T-helper 17 cell (primary cell): Measurements from ENCODE around the gene ATN1. TPM values are rescaled to one million over a fixed set of nuclear protein-coding genes. Genes with fewer than 3 reads are reported as not detected.

ENCODE experiments used
- ATAC-seq: fragments of 150-1000 bp; cut with Tn5 transposase; 2 replicates; pipeline ENCODE4 v1.10.0; 2021; ENCODE audit warnings: mild to moderate bottlenecking, moderate library complexity
- DNase-seq, 3 donors: peaks; one replicate each; pipeline versions ENCODE4 v3.0.0 to v3.0.0-alpha.2; 2020 to 2021
- H3K9me3 ChIP-seq: one replicate; pipeline ENCODE4 v1.7.0; 2013; ENCODE audit warnings: low read length, mild to moderate bottlenecking; ENCODE audit not compliant: control insufficient read depth, poor library complexity, severe bottlenecking
- H3K27ac Mint-ChIP-seq: one replicate; pipeline ENCODE4 v1.8.0; 2022; ENCODE audit warnings: mild to moderate bottlenecking, moderate library complexity, mixed read lengths
- H3K27me3 Mint-ChIP-seq: one replicate; pipeline ENCODE4 v1.8.0; 2022; ENCODE audit warnings: mixed read lengths
- H3K36me3 Mint-ChIP-seq: one replicate; pipeline ENCODE4 v1.8.0; 2022; ENCODE audit warnings: low read depth, mixed read lengths
- H3K4me1 Mint-ChIP-seq: one replicate; pipeline ENCODE4 v1.8.0; 2022; ENCODE audit warnings: mild to moderate bottlenecking, mixed read lengths
- H3K4me3 Mint-ChIP-seq: one replicate; pipeline ENCODE4 v1.8.0; 2022; ENCODE audit warnings: mild to moderate bottlenecking, moderate library complexity, mixed read lengths
- total RNA-seq, 4 donors: library from RNA in 2 of 4; stranded (reverse) in 2 of 4; gene quantifications; one replicate each; pipeline ENCODE4 v1.2.3 and lab custom pipeline; 2022 to 2026

ATN1 gene
- total RNA-seq, 2 donors from 2014 or later: 24.1 to 28.9 TPM

GRCh38 chr12:6938353-6939190, 10.8 kb downstream of the ATN1 start:
- no peak for DNase-seq
- H3K4me1 Mint-ChIP-seq: peaks cover 29% of the 10 kb centered on the region
- no peaks in the 10 kb centered on the region for H3K9me3 ChIP-seq
- H3K27ac Mint-ChIP-seq: peak overlapping the region; percentile 91
- H3K27me3 Mint-ChIP-seq: no peaks in the 10 kb centered on the region
- H3K36me3 Mint-ChIP-seq: peaks cover 2% of the 10 kb centered on the region
- H3K4me3 Mint-ChIP-seq: no peak overlapping the region
- no peak for ATAC-seq

DNA sequence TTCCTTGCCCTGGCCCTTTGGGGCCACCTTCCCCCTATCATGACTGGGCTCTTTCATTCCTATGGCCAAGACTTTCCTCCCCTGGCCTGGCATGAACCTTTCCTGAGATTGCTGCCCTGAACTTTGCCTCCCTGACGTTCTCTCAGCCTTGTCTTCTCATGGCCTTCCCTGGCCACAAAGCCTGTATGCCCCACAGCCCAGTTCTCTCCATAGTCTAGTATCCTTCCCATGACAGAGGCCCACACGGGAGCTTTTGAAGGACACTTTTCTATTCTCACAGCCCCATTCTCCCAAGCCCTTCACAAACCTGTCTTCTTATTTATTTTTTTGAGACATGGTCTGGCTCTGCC, 11.4 kb downstream of the ATN1 start:
- Mint-ChIP-seq H3K27ac (peak overlapping the region; percentile 91), H3K27me3 (no peaks in the 10 kb centered on the region), H3K4me1 (peaks cover 32% of the 10 kb centered on the region), H3K4me3 (no peak overlapping the region), H3K36me3 (peaks cover 2% of the 10 kb centered on the region)
- no peaks in the 10 kb centered on the region for H3K9me3 ChIP-seq
- ATAC-seq (no peak), DNase-seq (no peak)

GRCh38 chr12:6941267-6941666, 13.5 kb downstream of the ATN1 start:
- Mint-ChIP-seq H3K4me1 (peaks cover 44% of the 10 kb centered on the region), H3K36me3 (peaks cover 2% of the 10 kb centered on the region), H3K4me3 (no peak overlapping the region), H3K27me3 (no peaks in the 10 kb centered on the region), H3K27ac (peak overlapping the region; percentile 98)
- no peaks in the 10 kb centered on the region for H3K9me3 ChIP-seq
- no peak for DNase-seq
- ATAC-seq: no peak

- Mint-ChIP-seq H3K4me3 (no peak overlapping the region), H3K27me3 (no peaks in the 10 kb centered on the region), H3K36me3 (peaks cover 3% of the 10 kb centered on the region), H3K27ac (peak overlapping the region; percentile 98), H3K4me1 (peaks cover 44% of the 10 kb centered on the region)
- H3K9me3 ChIP-seq: no peaks in the 10 kb centered on the region
- ATAC-seq (no peak), DNase-seq (no peak)
These were observed 14.0 kb downstream of the ATN1 start for GRCh38 chr12:6941782-6942181.

DNA sequence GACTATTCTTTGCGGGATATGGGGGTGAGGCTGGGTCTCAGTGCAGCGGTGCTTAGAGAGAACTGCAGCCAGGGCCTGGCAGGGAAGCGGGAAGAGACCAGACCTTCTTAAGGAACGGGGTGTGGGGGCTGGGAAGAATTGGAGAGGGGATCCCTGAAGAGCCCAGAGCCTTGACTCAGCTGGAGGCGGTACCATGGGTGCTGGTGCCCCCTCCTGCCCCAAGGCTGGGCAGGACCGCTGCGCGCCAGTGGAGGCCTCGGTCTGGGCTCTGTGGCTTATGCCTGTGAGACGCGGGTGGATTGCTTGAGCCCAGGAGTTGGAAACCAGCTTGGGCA, 14.5 kb downstream of the ATN1 start:
- no peaks in the 10 kb centered on the region for H3K27me3 Mint-ChIP-seq
- peak overlapping the region; percentile 98 for H3K27ac Mint-ChIP-seq
- H3K36me3 Mint-ChIP-seq: peaks cover 5% of the 10 kb centered on the region
- peaks cover 46% of the 10 kb centered on the region for H3K4me1 Mint-ChIP-seq
- H3K9me3 ChIP-seq: no peaks in the 10 kb centered on the region
- no peak for DNase-seq
- no peak overlapping the region for H3K4me3 Mint-ChIP-seq
- ATAC-seq: no peak

- Mint-ChIP-seq H3K4me3 (peak overlapping the region; percentile 99), H3K4me1 (peaks cover 52% of the 10 kb centered on the region), H3K36me3 (peaks cover 5% of the 10 kb centered on the region)
These were observed 15.6 kb downstream of the ATN1 start for GRCh38 chr12:6943389-6943721.

DNA sequence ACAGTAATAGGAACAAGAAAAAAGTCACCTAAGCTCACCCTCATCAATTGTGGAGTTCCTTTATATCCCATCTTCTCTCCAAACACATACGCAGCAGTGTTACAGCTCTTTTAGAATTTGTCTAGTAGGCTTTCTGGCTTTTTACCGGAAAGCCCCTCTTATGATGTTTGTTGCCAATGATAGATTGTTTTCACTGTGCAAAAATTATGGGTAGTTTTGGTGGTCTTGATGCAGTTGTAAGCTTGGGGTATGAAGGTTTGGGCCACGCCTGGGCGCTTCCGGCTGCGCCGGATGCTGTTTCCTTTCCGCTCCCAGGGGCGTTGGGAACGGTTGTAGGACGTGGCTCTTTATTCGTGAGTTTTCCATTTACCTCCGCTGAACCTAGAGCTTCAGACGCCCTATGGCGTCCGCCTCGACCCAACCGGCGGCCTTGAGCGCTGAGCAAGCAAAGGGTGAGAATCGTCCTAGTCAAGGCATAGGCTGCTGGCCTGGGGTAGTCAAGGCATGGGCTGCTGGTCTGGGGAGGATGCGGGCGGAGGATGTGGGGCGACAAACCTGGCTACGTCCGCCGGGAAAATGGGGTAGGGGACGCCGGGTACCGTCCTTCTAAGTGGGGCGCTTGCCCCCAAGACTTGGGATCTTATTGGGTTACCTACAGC, 16.1 kb downstream of the ATN1 start, which contains the start of the genes C12orf57 and RNU7-1:
C12orf57 (plus strand) TSS at position 301 of the 659 bp plus-strand sequence; CDS start at position 401, 100 bp downstream.
RNU7-1 (plus strand) TSS at position 95 of the 659 bp plus-strand sequence.
- H3K4me1 Mint-ChIP-seq: peaks cover 56% of the 10 kb centered on the region
- peak within 1 kb of the TSS; percentile 98 for H3K27ac Mint-ChIP-seq
- DNase-seq: peak in 2 of 3 donors; percentile 46 to 65
- H3K27me3 Mint-ChIP-seq: no peaks in the 10 kb centered on the region
- H3K36me3 Mint-ChIP-seq: peaks cover 5% of the 10 kb centered on the region
- ATAC-seq: peak; percentile 72
- H3K4me3 Mint-ChIP-seq: peak within 1 kb of the TSS; percentile 99
- no peaks in the 10 kb centered on the region for H3K9me3 ChIP-seq

More at GRCh38 chr12:6943389-6943721, 15.6 kb downstream of the ATN1 start:
- H3K27me3 Mint-ChIP-seq: no peaks in the 10 kb centered on the region
- DNase-seq (peak; percentile 56 to 69 (median 67)), ATAC-seq (peak; percentile 72)
- peak overlapping the region; percentile 98 for H3K27ac Mint-ChIP-seq
- no peaks in the 10 kb centered on the region for H3K9me3 ChIP-seq

DNA sequence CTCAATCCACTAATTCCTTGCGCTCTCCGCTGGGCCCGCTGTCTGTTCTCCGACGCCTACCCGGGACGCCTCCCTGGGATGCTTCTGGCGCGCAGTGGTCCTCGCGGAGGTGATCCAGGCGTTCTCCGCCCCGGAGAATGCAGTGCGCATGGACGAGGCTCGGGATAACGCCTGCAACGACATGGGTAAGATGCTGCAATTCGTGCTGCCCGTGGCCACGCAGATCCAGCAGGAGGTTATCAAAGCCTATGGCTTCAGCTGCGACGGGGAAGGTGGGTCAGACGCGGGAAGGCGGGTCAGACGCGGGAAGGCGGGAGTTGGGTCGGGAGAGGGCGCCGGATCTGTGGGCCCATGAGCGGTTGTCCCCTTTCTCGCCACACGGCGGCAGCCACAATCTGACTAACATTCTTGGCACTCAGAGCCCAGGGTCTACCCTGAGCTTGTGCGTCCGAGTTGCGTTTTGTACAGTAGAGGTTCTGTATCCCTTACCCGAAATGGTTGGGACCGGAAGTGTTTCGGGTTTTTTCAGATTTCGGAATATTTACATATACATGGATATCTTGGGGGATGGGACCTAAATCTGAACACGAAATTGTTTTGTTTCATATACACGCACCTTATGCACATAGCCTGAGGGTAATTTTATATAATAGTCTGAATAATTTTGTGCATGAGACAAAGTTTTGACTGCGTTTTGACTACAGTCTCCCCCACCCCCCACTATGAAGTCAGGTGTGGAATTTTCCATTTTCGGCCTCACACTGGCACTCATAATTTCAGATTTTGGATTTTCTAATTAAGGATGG, 16.8 kb downstream of the ATN1 start:
- Mint-ChIP-seq H3K27ac (peak overlapping the region; percentile 98), H3K27me3 (no peaks in the 10 kb centered on the region), H3K4me3 (peak overlapping the region; percentile 99), H3K4me1 (peaks cover 60% of the 10 kb centered on the region), H3K36me3 (peaks cover 5% of the 10 kb centered on the region)
- ATAC-seq (peak; percentile 57), DNase-seq (peak; percentile 74 to 76 (median 76))
- H3K9me3 ChIP-seq: no peaks in the 10 kb centered on the region

DNA sequence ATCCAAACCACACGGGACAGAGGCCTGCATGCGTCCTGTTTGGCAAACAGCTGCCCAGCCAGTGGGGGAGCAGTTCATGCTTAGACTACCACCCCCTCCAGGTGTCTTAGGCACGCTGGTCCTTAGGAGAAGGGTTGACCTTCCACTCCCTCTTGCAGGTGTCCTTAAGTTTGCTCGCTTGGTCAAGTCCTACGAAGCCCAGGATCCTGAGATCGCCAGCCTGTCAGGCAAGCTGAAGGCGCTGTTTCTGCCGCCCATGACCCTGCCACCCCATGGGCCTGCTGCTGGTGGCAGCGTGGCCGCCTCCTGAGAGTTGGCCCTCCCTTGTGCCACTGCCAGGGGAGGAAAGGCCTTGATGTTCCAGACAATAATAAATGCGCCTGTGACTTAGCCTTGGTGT, 17.9 kb downstream of the ATN1 start:
- Mint-ChIP-seq H3K27me3 (no peaks in the 10 kb centered on the region), H3K4me1 (peaks cover 68% of the 10 kb centered on the region), H3K4me3 (peak overlapping the region; percentile 99), H3K36me3 (peaks cover 3% of the 10 kb centered on the region), H3K27ac (peak overlapping the region; percentile 98)
- ATAC-seq: no peak
- H3K9me3 ChIP-seq: no peaks in the 10 kb centered on the region
- DNase-seq: no peak

DNA sequence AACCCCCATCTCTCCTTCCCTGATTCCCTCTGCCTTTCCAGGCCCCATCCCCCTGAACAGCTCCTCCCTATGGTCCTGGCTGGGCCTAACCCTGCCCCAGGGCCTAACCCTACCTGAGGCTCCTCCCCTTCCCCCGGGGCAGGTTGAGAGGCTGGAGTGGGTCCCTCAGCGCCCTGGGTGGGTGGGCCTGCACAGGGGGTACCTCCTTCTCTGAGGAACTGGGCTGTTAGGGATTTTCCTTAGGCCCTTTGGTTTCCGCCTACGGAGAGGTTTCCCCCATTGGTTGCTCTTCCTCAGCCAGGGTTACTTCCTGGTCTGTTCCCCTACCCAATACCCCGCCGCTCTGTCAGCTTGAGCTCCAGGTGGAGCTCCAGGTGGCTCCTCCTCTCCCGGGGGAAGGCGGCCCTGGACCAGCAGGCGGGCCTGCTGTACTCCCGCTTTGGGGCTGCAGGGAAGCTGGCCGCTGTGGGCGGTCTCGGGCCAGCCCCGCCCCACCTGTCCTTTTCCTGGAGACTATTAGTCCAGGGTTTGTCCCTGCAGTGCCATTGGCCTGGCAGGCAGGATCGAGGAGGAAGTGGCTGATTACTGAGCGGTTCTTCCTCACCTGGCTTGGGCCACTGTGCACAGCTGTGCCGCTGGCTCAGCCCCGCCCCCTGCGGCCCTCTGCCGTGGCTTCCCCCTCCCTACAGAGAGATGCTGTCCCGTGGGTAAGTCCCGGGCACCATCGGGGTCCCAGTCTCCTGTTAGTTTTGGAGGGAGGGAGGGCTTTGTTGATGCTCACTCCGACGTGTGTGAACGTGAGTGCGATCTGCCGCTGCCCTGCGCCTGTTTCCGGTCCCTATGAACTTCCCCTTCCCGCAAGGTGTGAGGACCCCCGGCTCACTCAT, 18.5 kb downstream of the ATN1 start:
- DNase-seq: peak in 2 of 3 donors; percentile 65 to 73
- H3K27me3 Mint-ChIP-seq: no peaks in the 10 kb centered on the region
- H3K4me3 Mint-ChIP-seq: peak overlapping the region; percentile 99
- H3K27ac Mint-ChIP-seq: peak overlapping the region; percentile 98
- no peaks in the 10 kb centered on the region for H3K9me3 ChIP-seq
- H3K4me1 Mint-ChIP-seq: peaks cover 71% of the 10 kb centered on the region
- peak; percentile 15 for ATAC-seq
- peaks cover 3% of the 10 kb centered on the region for H3K36me3 Mint-ChIP-seq

DNA sequence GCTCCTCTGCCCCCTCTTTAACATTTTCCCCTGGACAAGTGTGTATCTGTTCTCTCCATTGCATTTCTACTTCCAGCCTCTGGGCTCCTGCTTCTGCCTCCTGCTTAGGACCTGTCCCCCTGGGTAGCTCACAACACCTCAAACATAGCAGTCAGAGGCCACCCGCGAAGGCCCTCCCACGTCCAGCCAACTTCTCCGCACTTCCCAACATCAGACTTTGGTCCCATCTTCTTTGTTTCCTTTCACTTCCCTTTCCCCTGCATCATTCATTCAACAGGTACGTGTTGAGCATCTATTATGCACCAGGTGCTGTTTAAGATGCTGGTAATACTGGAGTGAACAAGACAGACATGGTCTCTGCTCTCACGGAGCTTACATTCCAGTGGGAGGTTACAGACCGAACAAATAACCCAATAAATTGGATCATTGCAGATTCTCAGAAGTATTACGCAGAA, 19.2 kb downstream of the ATN1 start:
- DNase-seq (no peak), ATAC-seq (no peak)
- Mint-ChIP-seq H3K4me1 (peaks cover 74% of the 10 kb centered on the region), H3K4me3 (peak overlapping the region; percentile 99), H3K27me3 (no peaks in the 10 kb centered on the region), H3K36me3 (peaks cover 5% of the 10 kb centered on the region), H3K27ac (peak overlapping the region; percentile 98)
- no peaks in the 10 kb centered on the region for H3K9me3 ChIP-seq

- H3K9me3 ChIP-seq: no peaks in the 10 kb centered on the region
- Mint-ChIP-seq H3K36me3 (peaks cover 5% of the 10 kb centered on the region), H3K27me3 (no peaks in the 10 kb centered on the region), H3K27ac (peak overlapping the region; percentile 98), H3K4me1 (peaks cover 73% of the 10 kb centered on the region), H3K4me3 (peak overlapping the region; percentile 99)
- DNase-seq: no peak
- ATAC-seq: no peak
These were observed 19.9 kb downstream of the ATN1 start for GRCh38 chr12:6947615-6948014.
